H9 (cell line): ENCODE results near the gene OAS2. TPM values are rescaled to one million over a fixed set of nuclear protein-coding genes. Genes with fewer than 3 reads are reported as not detected.

ENCODE experiments used
- DNase-seq: peaks from one replicate; pipeline ENCODE4 v3.0.0-alpha.2; 2017
- H2AFZ ChIP-seq: one replicate; pipeline ENCODE4 v1.6.1; 2013; ENCODE audit warnings: mild to moderate bottlenecking, low read length, control low read depth, moderate library complexity
- H2AK5ac ChIP-seq: 2 replicates; pipeline ENCODE4 v1.6.1; 2013; ENCODE audit warnings: low read length, control low read depth, mixed read lengths; ENCODE audit not compliant: insufficient read length
- H2BK120ac ChIP-seq: one replicate; pipeline ENCODE4 v1.6.1; 2013; ENCODE audit warnings: low read depth, mild to moderate bottlenecking, low read length, control low read depth, inconsistent platforms; ENCODE audit not compliant: poor library complexity, severe bottlenecking
- H2BK12ac ChIP-seq: 2 replicates; pipeline ENCODE4 v1.6.1; 2013; ENCODE audit warnings: low read length, control low read depth, mixed read lengths, low read depth; ENCODE audit not compliant: insufficient read length
- H2BK15ac ChIP-seq: 2 replicates; pipeline ENCODE4 v1.6.1; 2013; ENCODE audit warnings: low read depth, low read length, control low read depth
- H2BK20ac ChIP-seq: one replicate; pipeline ENCODE4 v1.6.1; 2013; ENCODE audit warnings: low read depth, mild to moderate bottlenecking, low read length, control low read depth, inconsistent platforms; ENCODE audit not compliant: poor library complexity, severe bottlenecking
- H2BK5ac ChIP-seq: 2 replicates; pipeline ENCODE4 v1.6.1; 2013; ENCODE audit warnings: low read length, control low read depth, mixed read lengths; ENCODE audit not compliant: insufficient read length
- H3K14ac ChIP-seq: 2 replicates; pipeline ENCODE4 v1.6.1; 2013; ENCODE audit warnings: low read length, control low read depth; ENCODE audit not compliant: insufficient read depth
- H3K18ac ChIP-seq: 2 replicates; pipeline ENCODE4 v1.6.1; 2013; ENCODE audit warnings: low read depth, mild to moderate bottlenecking, mixed read lengths, low read length, control low read depth; ENCODE audit not compliant: insufficient read length
- H3K23ac ChIP-seq: 2 replicates; pipeline ENCODE4 v1.6.1; 2013; ENCODE audit warnings: low read length, control low read depth, mixed read lengths, low read depth; ENCODE audit not compliant: insufficient read length
- H3K23me2 ChIP-seq: 2 replicates; pipeline ENCODE4 v1.6.1; 2013; ENCODE audit warnings: low read depth, mild to moderate bottlenecking, mixed read lengths, low read length, control low read depth; ENCODE audit not compliant: insufficient read length, poor library complexity, severe bottlenecking
- H3K27ac ChIP-seq: 2 replicates; pipeline ENCODE4 v1.5.1; 2013; ENCODE audit warnings: low read length, control low read depth, mixed read lengths, low read depth; ENCODE audit not compliant: insufficient read length
- H3K27me3 ChIP-seq: 2 replicates; pipeline ENCODE4 v1.6.1; 2013; ENCODE audit warnings: low read length, control low read depth, inconsistent platforms; ENCODE audit not compliant: insufficient read depth
- H3K4ac ChIP-seq: 2 replicates; pipeline ENCODE4 v1.6.1; 2013; ENCODE audit warnings: low read depth, mild to moderate bottlenecking, control low read depth, inconsistent platforms, low read length, moderate library complexity
- H3K4me1 ChIP-seq: 2 replicates; pipeline ENCODE4 v1.6.1; 2013; ENCODE audit warnings: low read length, control low read depth, inconsistent platforms; ENCODE audit not compliant: insufficient read depth
- H3K4me2 ChIP-seq: 2 replicates; pipeline ENCODE4 v1.6.1; 2013; ENCODE audit warnings: low read length, control low read depth, mixed read lengths; ENCODE audit not compliant: insufficient read length, insufficient read depth
- H3K56ac ChIP-seq: 2 replicates; pipeline ENCODE4 v1.6.1; 2013; ENCODE audit warnings: low read depth, mild to moderate bottlenecking, mixed read lengths, low read length, control low read depth; ENCODE audit not compliant: insufficient read length
- H3K79me1 ChIP-seq: 2 replicates; pipeline ENCODE4 v1.6.1; 2013; ENCODE audit warnings: low read depth, mild to moderate bottlenecking, moderate library complexity, low read length, control low read depth, inconsistent platforms; ENCODE audit not compliant: insufficient read depth, poor library complexity, severe bottlenecking
- H3K79me2 ChIP-seq: 2 replicates; pipeline ENCODE4 v1.6.1; 2013; ENCODE audit warnings: low read length, control low read depth, inconsistent platforms; ENCODE audit not compliant: insufficient read depth
- H3K9ac ChIP-seq: 2 replicates; pipeline ENCODE4 v1.6.1; 2013; ENCODE audit warnings: low read length, control low read depth, mixed read lengths; ENCODE audit not compliant: insufficient read length; ENCODE audit errors: extremely low read depth
- H3K9me3 ChIP-seq: one replicate; pipeline ENCODE4 v1.6.1; 2013; ENCODE audit warnings: low read depth, low read length, inconsistent platforms; ENCODE audit not compliant: control insufficient read depth
- H3T11ph ChIP-seq: one replicate; pipeline ENCODE4 v1.6.1; 2013; ENCODE audit warnings: mild to moderate bottlenecking, low read length, control low read depth, inconsistent platforms
- H4K20me1 ChIP-seq: one replicate; pipeline ENCODE4 v1.6.1; 2013; ENCODE audit not compliant: control insufficient read depth, insufficient read length, insufficient read depth
- H4K5ac ChIP-seq: 2 replicates; pipeline ENCODE4 v1.6.1; 2013; ENCODE audit warnings: low read depth, mild to moderate bottlenecking, mixed read lengths, low read length, control low read depth; ENCODE audit not compliant: insufficient read length
- H4K8ac ChIP-seq: replicated peaks from 2 replicates; pipeline ENCODE4 v1.6.1; 2013; ENCODE audit warnings: low read length, control low read depth, mixed read lengths, low read depth; ENCODE audit not compliant: insufficient read length
- H4K91ac ChIP-seq: 2 replicates; pipeline ENCODE4 v1.6.1; 2013; ENCODE audit warnings: low read depth, mild to moderate bottlenecking, moderate library complexity, mixed read lengths, low read length, control low read depth; ENCODE audit not compliant: insufficient read length
- H3K27ac Mint-ChIP-seq, 3 experiments: 2 replicates in 2 of 3; 3 replicates in 1 of 3; pipeline ENCODE4 v1.8.0; 2020 to 2021; ENCODE audit warnings: mixed read lengths in 3 of 3, mild to moderate bottlenecking in 1 of 3, moderate library complexity in 1 of 3
- H3K27me3 Mint-ChIP-seq: 2 replicates; pipeline ENCODE4 v1.8.0; 2021; ENCODE audit warnings: low read depth, mild to moderate bottlenecking, moderate library complexity, mixed read lengths
- H3K36me3 Mint-ChIP-seq, 3 experiments: 2 replicates in 2 of 3; 3 replicates in 1 of 3; pipeline ENCODE4 v1.8.0; 2020 to 2021; ENCODE audit warnings: low read depth in 3 of 3, mixed read lengths in 3 of 3; ENCODE audit not compliant: insufficient read depth in 1 of 3
- H3K4me1 Mint-ChIP-seq, 2 experiments: 2 replicates each; pipeline ENCODE4 v1.8.0; 2020; ENCODE audit warnings: mixed read lengths in 2 of 2
- H3K4me3 Mint-ChIP-seq, 2 experiments: 2 replicates in 1 of 2; 3 replicates in 1 of 2; pipeline ENCODE4 v1.8.0; 2020 to 2021; ENCODE audit warnings: mild to moderate bottlenecking in 2 of 2, mixed read lengths in 2 of 2, moderate library complexity in 1 of 2
- H3K9me3 Mint-ChIP-seq, 2 experiments: 2 replicates in 1 of 2; 3 replicates in 1 of 2; pipeline ENCODE4 v1.8.0; 2020; ENCODE audit warnings: mild to moderate bottlenecking in 2 of 2, mixed read lengths in 2 of 2, moderate library complexity in 1 of 2
- CTCF ChIP-seq: fragments of 200-600 bp; sonication (generic); conservative IDR thresholded peaks from 3 replicates; pipeline ENCODE4 v1.8.0; 2021; ENCODE audit warnings: antibody characterized with exemption, mild to moderate bottlenecking
- WGBS: extraction: QIAGEN DNeasy Blood & Tissue Kit; methylation state at CpG from one replicate; pipeline ENCODE4 v1.1.7; 2013; ENCODE audit warnings: missing lambda C conversion rate, low lambda C conversion rate, mixed read lengths; ENCODE audit not compliant: insufficient read length; ENCODE audit errors: extremely low coverage; 5-methylcytosine and 5-hydroxymethylcytosine counted together
- total RNA-seq: library from RNA; stranded (reverse); gene quantifications from 2 replicates; pipeline ENCODE4 v1.2.1, GENCODE V29; 2021

The OAS2 gene
- total RNA-seq, 1 experiment from 2014 or later: not detected

- H3K4ac ChIP-seq: no peak overlapping the region
- peaks cover 0 to 2% of the 10 kb centered on the region in 2 experiments; a peak in 1 of 4 replicates for H3K4me1 Mint-ChIP-seq
- no peak overlapping the region for H3K18ac ChIP-seq
- no peak overlapping the region for H3K4me3 Mint-ChIP-seq
- DNase-seq: no peak
- H3K9ac ChIP-seq: no peak overlapping the region
- no peak for TF ChIP-seq CTCF
- H2BK20ac ChIP-seq: no peak overlapping the region
- no peak overlapping the region for H4K8ac ChIP-seq
- H3K27me3 ChIP-seq: no peaks in the 10 kb centered on the region
- H2BK12ac ChIP-seq: no peak overlapping the region
- H3T11ph ChIP-seq: no peak overlapping the region
- H3K79me1 ChIP-seq: no peaks in the 10 kb centered on the region
- no peaks in the 10 kb centered on the region for H4K20me1 ChIP-seq
- H3K27ac ChIP-seq: no peak overlapping the region
- no peak overlapping the region for H2BK15ac ChIP-seq
- H3K23me2 ChIP-seq: peaks cover 3% of the 10 kb centered on the region
- H2AFZ ChIP-seq: no peak overlapping the region
- H3K9me3 ChIP-seq: no peaks in the 10 kb centered on the region
- no peaks in the 10 kb centered on the region for H3K79me2 ChIP-seq
- H4K91ac ChIP-seq: no peak overlapping the region
- peaks cover 23 to 31% of the 10 kb centered on the region in 2 experiments for H3K9me3 Mint-ChIP-seq
- no peaks in the 10 kb centered on the region for H3K4me1 ChIP-seq
- no peak overlapping the region for H3K23ac ChIP-seq
- H3K56ac ChIP-seq: no peak overlapping the region
- no peak overlapping the region for H2BK5ac ChIP-seq
- H4K5ac ChIP-seq: no peak overlapping the region
- no peak overlapping the region for H2BK120ac ChIP-seq
- H3K27ac Mint-ChIP-seq: peak overlapping the region in 1 of 3 experiments; percentile 78; a peak in 1 of 7 replicates
- WGBS: no CpG with 5 or more reads among the region's 4 CpGs
- no peak overlapping the region for H3K4me2 ChIP-seq
- H3K14ac ChIP-seq: no peak overlapping the region
- peaks cover 36% of the 10 kb centered on the region for H3K27me3 Mint-ChIP-seq
- H3K36me3 Mint-ChIP-seq: peaks cover 6 to 12% (median 10%) of the 10 kb centered on the region in 3 experiments; a peak in 5 of 7 replicates
- H2AK5ac ChIP-seq: no peak overlapping the region
Measured at GRCh38 chr12:112961536-112961935, 16.8 kb upstream of the OAS2 start.
